Skeletal muscle cell (primary cell): Measurements from ENCODE around the gene P3H2.

Experiments
- DNase-seq: peaks from one replicate; pipeline ENCODE4 v3.0.0-alpha.2; 2010; ENCODE audit warnings: low read depth
- H3K4me3 ChIP-seq: 2 replicates; pipeline ENCODE4 v1.5.1; 2011; ENCODE audit warnings: low read depth, mild to moderate bottlenecking, control low read depth, low read length, moderate library complexity

The P3H2 gene

DNA sequence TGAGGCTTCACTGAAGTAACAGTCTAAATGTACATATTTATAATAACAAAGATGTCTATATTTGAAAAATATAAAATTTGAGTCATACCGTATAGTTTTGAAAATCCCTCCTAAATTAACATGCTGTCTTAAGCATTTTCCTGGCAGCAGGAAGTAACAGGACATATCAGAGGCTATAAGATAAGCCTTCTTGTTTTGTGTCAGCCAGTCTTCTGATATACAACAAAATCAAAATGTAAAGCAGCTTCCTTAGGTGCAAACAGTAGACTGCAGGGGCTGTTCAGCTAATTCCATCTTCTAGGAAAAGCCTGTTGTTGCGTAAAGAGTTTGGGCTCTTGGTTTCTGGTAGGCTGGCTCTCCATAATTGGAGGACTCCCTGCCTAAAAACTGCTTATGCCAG is 56.0 kb downstream of the P3H2 start:
- no peak for DNase-seq
- H3K4me3 ChIP-seq: no peak overlapping the region

DNA sequence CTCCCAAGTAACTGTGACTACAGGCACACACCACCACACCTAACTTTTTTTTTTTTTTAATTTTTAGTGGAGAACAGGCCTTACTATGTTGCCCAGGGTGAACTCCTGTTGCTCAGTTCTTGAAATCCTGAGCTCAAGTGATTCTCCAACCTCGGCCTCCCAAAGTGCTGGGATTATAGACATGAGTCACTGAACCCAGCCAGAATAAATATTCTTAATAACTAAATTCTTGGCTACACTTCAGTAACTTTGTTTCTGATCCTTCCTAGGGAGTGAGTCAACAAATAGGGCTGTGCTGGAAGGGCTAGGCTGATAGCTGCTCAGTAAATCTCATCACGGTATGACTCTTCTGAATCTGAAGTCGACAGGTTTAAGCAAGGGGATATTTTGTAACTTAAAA is 56.6 kb downstream of the P3H2 start:
- no peak overlapping the region for H3K4me3 ChIP-seq
- peak; percentile 75 for DNase-seq

DNA sequence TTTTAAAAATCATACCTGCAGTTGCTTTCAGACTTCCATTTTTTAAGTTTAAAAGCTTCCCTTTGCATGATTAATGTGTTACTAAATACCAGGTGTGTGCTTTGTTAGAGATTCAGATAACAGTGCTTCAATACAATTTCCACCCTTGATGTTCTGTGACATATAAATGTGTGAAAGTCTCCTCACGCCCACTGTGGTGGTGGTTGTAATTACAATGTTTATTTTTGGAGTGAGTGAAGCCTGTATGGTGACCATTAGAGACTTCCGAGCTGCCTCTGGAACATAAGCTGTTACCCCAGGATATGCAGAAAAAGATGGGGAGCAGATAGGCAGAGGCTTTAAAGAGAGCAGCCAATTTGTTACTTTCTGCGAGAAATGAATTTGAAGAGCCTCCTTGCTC is 57.2 kb downstream of the P3H2 start:
- no peak for DNase-seq
- no peak overlapping the region for H3K4me3 ChIP-seq

DNA sequence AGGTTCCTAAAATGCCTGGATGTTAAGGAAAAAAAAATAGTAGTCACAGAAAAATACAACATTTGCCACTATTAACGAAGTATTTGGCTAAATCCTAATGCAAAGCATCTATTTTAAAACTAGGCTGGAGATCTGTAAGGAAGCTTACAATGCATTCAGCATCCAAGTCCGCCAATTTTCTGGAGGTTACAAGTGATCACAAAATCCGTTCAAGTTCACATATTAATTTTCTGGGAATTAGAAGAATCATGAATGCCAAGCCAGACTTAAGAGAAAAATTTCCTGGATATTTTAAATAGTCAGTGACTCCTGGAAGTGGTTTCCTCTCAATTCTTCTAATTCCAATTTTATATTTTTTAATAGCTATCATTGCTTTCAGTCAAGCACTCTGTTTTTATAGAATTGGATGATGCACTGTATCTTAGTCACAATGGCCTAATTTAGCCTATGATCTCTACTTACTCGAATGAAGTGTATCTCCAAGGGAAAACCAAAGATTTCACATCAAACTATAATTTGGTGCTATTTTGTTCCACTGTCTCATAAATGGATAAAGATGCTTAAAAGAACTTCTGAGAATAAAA is 60.4 kb downstream of the P3H2 start:
- DNase-seq: no peak
- no peak overlapping the region for H3K4me3 ChIP-seq

DNA sequence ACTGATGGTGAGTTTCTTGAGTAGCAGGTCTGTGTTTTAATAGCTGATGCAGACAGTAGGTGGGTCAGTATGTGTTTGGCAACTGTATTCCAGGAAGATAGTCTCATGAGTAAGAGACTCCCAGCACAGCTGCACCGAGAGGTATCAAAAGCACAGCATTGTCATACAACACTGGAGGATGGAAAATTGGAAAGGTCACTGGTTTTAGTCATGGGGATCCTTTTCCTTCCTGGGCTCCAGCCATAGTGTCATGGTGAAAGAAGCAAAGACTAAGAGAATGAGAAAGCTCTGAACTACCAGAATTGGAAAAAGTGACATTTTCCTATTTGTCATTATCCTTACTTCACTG is 61.5 kb downstream of the P3H2 start:
- no peak for DNase-seq
- H3K4me3 ChIP-seq: no peak overlapping the region

DNA sequence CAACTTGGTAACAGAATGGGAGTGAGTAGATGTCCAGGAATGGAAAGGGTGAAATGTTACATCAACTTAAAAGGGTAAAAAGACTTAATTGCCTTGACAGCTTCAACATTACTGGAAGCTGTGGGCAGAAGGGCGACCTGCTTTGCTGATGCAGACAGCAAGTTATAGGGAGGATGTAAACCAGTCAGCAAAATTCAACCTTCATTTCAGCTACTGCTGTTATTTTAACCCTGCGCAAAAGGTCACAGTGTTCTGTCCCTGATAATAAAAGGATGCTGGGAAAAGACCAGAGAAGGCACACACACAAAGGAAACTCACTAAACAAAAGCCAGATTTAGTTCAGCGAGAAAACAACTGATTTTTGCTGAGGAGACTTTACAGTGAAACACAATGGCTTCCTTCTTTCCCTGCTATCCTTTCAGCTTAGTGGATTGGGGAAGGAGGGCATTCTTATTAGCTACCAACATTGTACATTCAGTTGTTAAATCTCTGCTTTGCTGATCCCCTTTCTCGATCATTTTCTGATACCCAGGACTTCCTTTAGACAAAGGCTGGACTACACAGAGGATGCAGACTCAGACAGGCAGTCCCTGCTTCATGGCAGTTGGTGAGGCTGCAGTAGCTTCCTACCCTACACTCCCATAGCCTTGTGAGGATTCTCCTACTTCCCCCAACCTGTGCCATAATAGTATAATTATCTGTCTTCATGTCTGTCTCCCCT is 62.0 kb downstream of the P3H2 start:
- DNase-seq: peak; percentile 68
- no peak overlapping the region for H3K4me3 ChIP-seq

DNA sequence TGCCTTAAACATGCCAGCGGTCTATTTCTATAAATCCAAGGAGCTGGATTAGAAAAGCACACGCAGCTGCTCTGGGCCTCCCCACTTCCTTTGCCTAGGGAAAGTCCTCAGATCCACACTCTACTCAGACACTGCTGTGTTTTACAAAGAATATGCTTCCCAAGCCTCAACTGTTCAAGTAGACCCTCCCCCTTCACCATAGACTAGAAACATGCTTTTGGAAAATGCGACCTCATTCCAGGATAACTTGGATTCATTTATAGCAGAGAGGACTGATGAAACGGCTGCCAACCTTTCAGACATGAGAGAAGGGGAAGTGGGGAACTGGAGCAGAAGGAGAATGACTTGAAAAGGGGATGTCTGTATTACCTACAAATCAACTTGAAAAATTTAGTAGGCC is 64.0 kb downstream of the P3H2 start:
- no peak for DNase-seq
- no peak overlapping the region for H3K4me3 ChIP-seq

DNA sequence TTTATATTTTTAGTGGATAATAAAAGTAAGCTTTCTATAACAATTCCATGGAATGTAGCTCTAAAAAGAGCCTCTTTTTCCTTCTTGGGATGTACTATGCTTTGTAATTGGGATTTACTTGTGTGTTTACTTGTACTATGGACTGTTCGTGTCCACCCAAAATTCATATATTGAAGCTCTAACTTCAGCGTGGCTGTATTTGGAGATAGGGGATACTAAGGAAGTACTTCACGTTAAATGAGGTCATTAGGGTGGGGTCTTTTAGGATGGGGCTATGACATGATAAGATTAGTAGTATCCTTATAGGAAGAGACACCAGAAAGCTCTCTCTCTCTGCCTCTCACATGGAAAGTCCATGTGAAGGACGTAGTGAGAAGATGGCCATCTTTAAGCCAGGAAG is 64.9 kb downstream of the P3H2 start:
- H3K4me3 ChIP-seq: no peak overlapping the region
- no peak for DNase-seq

DNA sequence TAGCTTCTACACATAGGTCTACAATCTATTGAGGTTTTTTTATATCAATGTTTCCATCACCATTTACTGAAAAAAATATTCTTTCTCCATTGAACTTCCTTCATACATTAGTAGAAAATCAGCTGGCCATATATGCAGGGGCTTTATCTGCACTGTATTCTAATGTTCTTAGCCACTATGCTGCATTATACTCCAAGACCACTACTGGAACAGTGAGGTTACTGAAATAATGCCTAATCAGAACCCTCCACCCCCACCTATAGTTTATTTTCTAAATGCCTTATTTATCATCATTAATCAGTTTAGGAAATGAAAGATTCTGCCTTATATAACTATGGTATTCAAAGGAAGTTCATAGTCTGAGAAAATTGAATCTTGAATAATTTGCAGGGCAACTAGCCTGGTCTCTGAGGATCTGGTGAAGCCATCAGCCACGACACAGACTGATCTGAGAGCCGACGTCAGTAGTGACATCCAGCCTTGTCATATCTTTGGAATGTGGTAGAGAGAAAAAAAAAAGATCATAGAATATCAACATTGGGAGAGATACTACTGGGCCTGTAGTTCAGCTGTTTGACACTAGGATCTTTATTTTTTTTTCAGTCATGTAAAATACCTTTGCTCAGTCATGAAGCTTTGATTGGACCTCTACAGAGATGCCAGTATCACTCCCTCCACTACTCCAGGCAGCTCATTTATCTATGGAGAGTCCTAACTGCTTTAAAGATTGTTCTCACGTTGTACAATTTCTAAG is 66.6 kb downstream of the P3H2 start:
- no peak overlapping the region for H3K4me3 ChIP-seq
- DNase-seq: no peak

DNA sequence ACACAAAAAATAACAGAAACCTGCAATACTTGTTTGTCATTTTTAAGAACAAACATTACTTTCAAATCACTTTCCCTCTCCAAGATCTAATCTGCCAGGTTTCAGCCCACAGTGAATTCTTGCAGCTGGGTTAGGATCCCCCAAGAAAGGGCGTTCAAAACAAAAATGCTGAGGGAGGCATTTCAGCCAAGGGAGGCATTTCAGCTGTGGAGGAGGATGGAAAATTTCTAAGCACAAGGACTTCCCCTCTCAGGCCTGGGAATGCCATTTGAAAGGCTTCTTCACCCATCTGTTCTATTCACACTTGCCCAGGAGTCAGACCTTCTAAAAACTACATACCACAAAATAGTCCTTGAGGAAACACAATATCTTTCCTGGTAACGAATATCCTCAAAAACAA is 69.1 kb downstream of the P3H2 start:
- H3K4me3 ChIP-seq: no peak overlapping the region
- no peak for DNase-seq

DNA sequence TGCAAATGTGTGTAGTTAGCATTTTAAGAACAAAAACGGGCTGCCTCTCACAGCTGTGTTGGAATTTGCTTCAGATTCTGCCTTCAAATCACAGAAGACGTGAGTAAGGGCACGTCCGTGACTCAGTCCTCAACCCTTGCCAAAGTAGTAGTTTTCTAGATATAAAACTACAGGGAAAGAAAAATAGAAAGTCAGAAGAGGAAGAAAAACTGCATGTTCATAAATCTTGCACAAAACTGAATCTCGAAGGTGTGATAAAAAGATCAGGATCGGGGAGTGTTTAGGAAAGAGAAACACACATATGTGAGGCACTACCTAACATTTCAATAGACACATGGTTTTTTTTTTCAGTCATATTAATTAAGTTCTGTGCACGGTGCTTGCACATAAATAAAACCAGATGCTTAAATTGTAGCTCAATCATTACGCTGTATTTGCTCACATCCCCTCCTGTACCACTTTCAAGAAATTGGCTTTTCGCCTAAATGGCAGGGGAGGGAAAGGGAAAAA is 71.7 kb downstream of the P3H2 start:
- peak; percentile 56 for DNase-seq
- H3K4me3 ChIP-seq: peak overlapping the region; percentile 21

DNA sequence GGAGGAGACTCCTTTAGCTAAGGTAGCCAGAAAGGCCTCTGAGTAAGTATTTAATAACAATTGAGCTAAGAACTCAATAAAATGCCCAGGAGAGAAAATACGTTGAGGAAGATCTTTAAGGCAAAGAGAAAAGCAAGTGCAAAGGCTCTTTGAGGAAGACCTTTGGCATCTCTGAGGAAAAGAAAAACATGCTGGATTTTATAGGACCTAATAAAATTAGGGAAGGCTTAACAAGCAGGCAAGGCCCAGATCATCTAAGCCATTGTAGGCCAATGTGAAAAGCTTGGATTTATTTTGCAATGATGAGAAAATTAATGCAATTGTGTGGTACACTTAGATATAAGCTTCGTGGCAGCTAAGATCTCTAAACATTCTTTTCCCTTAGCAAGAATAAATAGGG is 75.7 kb downstream of the P3H2 start:
- no peak overlapping the region for H3K4me3 ChIP-seq
- DNase-seq: no peak

DNA sequence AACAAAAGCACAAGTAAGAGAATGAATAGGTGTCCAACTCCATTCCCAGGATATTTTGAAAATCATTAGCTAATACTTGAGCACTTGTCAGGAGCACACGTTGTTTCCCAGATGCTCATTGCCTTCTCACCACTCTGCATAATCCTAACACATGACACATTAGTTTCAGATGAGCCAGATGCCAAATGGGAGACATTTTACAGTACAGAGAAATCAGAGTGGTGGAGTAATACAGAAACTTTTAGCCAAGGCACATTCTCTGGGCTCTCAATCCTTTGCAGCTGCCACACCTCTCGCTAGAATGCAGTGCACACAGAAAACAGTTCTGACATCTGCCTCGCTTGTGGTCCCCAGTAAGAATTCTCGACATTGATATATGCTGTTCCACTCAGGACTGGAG is 76.6 kb downstream of the P3H2 start:
- no peak overlapping the region for H3K4me3 ChIP-seq
- DNase-seq: no peak

DNA sequence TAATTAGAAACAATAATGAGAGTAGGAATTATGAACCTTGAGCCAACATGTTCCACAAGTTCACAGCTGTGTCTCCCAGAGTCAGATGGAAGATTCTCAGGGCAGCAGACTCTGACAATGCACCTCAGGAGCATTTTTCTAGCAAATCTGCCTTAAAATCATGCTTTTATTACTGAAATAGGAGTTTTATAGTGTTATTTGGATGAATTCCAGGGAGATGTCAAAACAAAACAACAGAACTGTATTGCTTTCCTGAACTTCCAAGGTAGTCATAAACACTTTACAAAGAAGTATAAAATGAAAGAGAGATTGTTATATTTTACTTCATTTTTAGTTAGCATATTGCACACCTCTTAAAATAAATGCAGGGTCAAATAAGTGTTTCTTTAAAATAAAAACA is 77.0 kb downstream of the P3H2 start:
- DNase-seq: no peak
- no peak overlapping the region for H3K4me3 ChIP-seq

DNA sequence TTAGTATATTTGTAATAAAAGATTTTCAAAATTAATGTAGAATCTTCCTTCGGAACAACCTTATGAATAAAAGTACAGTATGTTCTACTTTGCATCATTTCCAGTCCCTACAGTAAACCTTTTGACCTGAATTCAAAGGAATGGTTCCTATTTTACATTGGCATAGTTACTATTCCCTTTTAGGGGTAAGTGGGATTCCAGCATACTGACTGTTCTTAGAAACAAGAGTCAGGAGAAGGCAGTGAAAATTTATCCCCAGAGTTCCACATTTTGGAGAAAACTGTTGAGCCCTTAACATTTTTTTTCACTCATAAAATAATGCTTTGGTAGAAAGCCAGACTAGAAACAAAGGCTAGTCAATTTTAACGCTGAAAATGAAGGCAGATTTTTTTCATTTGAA is 78.1 kb downstream of the P3H2 start:
- no peak overlapping the region for H3K4me3 ChIP-seq
- DNase-seq: no peak

DNA sequence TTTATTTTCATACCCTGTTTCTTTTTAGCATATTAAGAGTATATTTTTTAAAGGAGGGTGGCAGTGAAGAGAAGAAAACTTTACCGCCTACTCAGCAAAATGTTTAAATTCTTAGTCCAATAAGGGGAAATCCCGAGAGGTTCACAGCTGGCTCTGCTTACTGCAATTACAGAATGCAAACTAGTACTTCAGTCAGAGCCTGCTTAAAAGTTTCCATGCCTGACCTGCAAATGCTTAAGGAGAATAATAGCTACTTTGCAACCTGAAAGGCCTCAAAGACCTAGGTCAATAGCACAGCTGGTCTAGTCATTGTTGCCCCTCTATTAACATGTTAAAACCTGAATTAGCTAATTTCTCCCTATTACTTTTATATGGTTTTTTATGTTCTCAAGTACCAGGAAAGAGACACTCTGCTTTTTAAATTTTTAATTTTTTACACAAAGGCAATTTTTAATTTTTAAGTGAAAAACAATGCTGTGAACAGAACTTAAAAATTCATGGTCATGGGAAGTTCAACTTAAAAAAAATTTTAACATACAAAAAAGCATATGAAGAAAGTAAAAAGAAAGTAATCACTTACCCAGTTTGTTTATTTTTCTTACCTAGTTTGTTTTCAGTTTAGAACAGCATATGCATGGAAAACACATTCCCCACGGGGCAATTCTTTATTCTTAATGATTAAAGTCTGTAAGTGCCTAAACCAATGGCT is 79.2 kb downstream of the P3H2 start:
- DNase-seq: no peak
- no peak overlapping the region for H3K4me3 ChIP-seq

DNA sequence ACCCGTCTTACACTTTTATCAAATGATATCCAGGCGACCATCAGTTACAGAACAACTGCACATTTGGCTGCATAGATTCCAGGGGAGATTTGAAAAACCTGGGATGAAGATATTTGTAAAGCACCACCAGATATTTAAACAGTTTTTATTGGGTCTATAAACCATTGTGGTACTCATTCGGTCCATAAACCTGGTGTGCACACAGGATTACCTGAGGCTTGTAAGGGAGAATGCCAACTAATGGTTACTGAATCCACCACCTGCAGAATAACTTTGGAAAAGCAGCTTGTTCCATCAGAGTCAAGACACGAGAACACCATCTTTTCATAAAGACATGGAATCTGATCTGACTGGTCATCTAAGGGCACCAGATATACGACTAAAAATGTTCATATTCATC is 80.6 kb downstream of the P3H2 start:
- no peak for DNase-seq
- no peak overlapping the region for H3K4me3 ChIP-seq

DNA sequence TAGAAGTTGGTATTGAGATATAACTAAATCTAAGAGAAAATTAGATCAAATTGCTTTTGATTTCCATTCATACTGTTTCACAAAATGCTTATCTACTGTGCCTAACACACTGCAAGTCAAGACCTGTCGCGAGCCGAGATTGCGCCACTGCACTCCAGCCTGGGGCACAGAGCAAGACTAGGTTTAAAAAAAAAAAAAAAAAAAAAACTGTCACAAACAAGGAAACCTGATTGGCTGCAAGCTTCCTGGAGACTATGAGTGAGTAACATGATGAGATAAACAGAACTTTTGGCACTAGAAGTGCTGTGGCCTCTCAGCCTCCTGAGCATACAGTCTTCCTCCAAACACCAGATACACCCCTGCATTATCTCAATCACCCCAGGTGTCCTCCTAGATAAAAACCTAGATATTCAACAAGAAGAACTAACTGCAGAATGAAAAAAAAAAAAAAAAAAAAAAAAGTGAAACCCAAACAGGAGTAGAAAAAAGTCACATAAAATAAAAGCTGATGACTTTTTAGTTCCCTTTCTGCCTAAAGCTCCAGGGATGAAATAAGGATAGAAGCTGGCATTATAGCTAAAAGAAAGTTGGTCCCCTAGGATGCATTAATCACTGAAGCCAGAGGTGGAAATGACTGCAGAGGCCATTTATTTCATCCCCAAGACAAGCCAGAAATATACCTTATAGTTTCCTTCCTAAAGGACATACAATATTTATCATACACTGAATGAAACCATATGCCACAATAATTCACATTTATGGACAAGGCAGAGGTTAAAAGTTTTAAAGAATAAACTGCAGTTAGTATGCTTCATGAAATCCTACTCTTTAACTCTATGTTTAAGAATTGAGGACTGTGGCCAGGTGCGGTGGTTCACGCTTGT is 82.4 kb downstream of the P3H2 start:
- peak; percentile 53 for DNase-seq
- H3K4me3 ChIP-seq: no peak overlapping the region

DNA sequence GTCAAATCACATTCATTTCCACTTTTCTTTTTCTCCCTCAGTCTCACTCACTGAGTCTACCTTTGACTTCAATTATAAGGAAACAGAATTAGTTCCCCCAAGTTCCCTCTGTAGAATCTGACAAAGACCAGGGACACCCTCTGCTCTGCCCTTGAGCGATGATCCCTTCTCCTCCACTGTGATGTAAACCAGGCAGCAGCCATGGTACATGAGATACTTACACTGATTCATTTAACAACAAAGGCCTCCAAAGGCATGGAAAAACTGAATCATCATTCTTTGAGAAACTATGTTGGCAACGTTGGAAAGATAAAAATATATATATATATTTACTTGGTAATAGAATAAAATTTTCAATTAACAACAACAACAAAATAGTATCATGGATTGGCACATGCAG is 84.1 kb downstream of the P3H2 start:
- DNase-seq: peak; percentile 60
- H3K4me3 ChIP-seq: no peak overlapping the region
